OCI-LY1 (cell line): Measurements from ENCODE around the gene MAN1C1.

Source experiments
- H2AFZ ChIP-seq: fragments of 200-600 bp; sonication (generic), shearing (Covaris generic); 2 replicates; pipeline ENCODE4 v1.6.0; 2014; ENCODE audit warnings: antibody characterized with exemption, mild to moderate bottlenecking, low read length
- H3F3A ChIP-seq: fragments of 200-600 bp; sonication (generic), shearing (Covaris generic); 2 replicates; pipeline ENCODE4 v1.6.0; 2014; ENCODE audit warnings: mild to moderate bottlenecking, antibody characterized with exemption, low read length, moderate library complexity; ENCODE audit not compliant: insufficient read depth
- H3K27ac ChIP-seq: fragments of 200-600 bp; sonication (generic); 2 replicates; pipeline ENCODE4 v1.5.1; 2014; ENCODE audit warnings: low read length, mixed run types, mild to moderate bottlenecking, low read depth; ENCODE audit not compliant: poor library complexity, severe bottlenecking
- H3K27me3 ChIP-seq: fragments of 200-600 bp; sonication (generic); 2 replicates; pipeline ENCODE4 v1.6.0; 2014; ENCODE audit warnings: antibody characterized with exemption, mild to moderate bottlenecking, low read length, moderate library complexity; ENCODE audit not compliant: insufficient read depth
- H3K36me3 ChIP-seq: fragments of 200-600 bp; sonication (generic); 2 replicates; pipeline ENCODE4 v1.6.1; 2014; ENCODE audit warnings: mild to moderate bottlenecking, antibody characterized with exemption, low read length, moderate library complexity, mixed read lengths; ENCODE audit not compliant: insufficient read depth
- H3K4me1 ChIP-seq: fragments of 200-600 bp; sonication (generic); 2 replicates; pipeline ENCODE4 v1.5.1; 2014; ENCODE audit warnings: mild to moderate bottlenecking, low read length, moderate library complexity; ENCODE audit not compliant: insufficient read depth, severe bottlenecking
- H3K4me2 ChIP-seq: fragments of 200-600 bp; sonication (generic), shearing (Covaris generic); 2 replicates; pipeline ENCODE4 v1.6.1; 2014; ENCODE audit warnings: low read length
- H3K4me3 ChIP-seq: fragments of 200-600 bp; sonication (generic); 2 replicates; pipeline ENCODE4 v1.5.1; 2014; ENCODE audit warnings: low read length, low read depth, mild to moderate bottlenecking, mixed read lengths; ENCODE audit not compliant: poor library complexity, severe bottlenecking
- H3K79me2 ChIP-seq: fragments of 200-600 bp; shearing (Covaris generic); 2 replicates; pipeline ENCODE4 v1.6.1; 2016; ENCODE audit warnings: mixed run types, low read length, mixed read lengths; ENCODE audit not compliant: insufficient read depth
- H3K9ac ChIP-seq: fragments of 200-600 bp; sonication (generic), shearing (Covaris generic); 2 replicates; pipeline ENCODE4 v1.6.1; 2014; ENCODE audit warnings: mild to moderate bottlenecking, low read length, mixed read lengths
- H3K9me2 ChIP-seq: fragments of 200-600 bp; sonication (generic), shearing (Covaris generic); 2 replicates; pipeline ENCODE4 v1.6.1; 2014; ENCODE audit warnings: low read depth, mild to moderate bottlenecking, low read length, mixed read lengths
- H3K9me3 ChIP-seq: fragments of 200-600 bp; shearing (Covaris generic); 2 replicates; pipeline ENCODE4 v1.6.1; 2014; ENCODE audit warnings: low read length, mixed read lengths
- H4K20me1 ChIP-seq: fragments of 200-600 bp; sonication (generic), shearing (Covaris generic); 2 replicates; pipeline ENCODE4 v1.6.0; 2016; ENCODE audit warnings: mild to moderate bottlenecking, low read length; ENCODE audit not compliant: insufficient read depth
- EZH2 ChIP-seq: fragments of 200-600 bp; sonication (generic), shearing (Covaris generic); IDR thresholded peaks from 2 replicates; pipeline ENCODE4 v1.8.0; 2017; ENCODE audit warnings: borderline replicate concordance, mixed run types, mild to moderate bottlenecking, antibody characterized with exemption, low read length, moderate library complexity, mixed read lengths
- TF ChIP-seq, protein P1 (sequence below): fragments of 200-600 bp; sonication (generic), shearing (Covaris generic); IDR thresholded peaks from 2 replicates; pipeline ENCODE4 v1.5.1; 2017; ENCODE audit warnings: mild to moderate bottlenecking, antibody characterized with exemption, low read length, moderate library complexity, mixed read lengths

The MAN1C1 gene

GRCh38 chr1:25718732-25719131, 102.1 kb downstream of the MAN1C1 start:
- Histone ChIP-seq H3K9me3 (no peaks in the 10 kb centered on the region), H3K4me2 (no peak overlapping the region), H3K27me3 (no peaks in the 10 kb centered on the region), H3K36me3 (no peaks in the 10 kb centered on the region), H3K9me2 (no peaks in the 10 kb centered on the region), H3K4me1 (no peaks in the 10 kb centered on the region), H3K79me2 (no peaks in the 10 kb centered on the region), H4K20me1 (no peaks in the 10 kb centered on the region), H3K4me3 (no peak overlapping the region), H3K27ac (no peak overlapping the region), H3F3A (no peaks in the 10 kb centered on the region), H3K9ac (no peak overlapping the region), H2AFZ (no peak overlapping the region)
- no peak for TF ChIP-seq EZH2
- TF ChIP-seq, protein P1, sequence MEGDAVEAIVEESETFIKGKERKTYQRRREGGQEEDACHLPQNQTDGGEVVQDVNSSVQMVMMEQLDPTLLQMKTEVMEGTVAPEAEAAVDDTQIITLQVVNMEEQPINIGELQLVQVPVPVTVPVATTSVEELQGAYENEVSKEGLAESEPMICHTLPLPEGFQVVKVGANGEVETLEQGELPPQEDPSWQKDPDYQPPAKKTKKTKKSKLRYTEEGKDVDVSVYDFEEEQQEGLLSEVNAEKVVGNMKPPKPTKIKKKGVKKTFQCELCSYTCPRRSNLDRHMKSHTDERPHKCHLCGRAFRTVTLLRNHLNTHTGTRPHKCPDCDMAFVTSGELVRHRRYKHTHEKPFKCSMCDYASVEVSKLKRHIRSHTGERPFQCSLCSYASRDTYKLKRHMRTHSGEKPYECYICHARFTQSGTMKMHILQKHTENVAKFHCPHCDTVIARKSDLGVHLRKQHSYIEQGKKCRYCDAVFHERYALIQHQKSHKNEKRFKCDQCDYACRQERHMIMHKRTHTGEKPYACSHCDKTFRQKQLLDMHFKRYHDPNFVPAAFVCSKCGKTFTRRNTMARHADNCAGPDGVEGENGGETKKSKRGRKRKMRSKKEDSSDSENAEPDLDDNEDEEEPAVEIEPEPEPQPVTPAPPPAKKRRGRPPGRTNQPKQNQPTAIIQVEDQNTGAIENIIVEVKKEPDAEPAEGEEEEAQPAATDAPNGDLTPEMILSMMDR: no peak

DNA sequence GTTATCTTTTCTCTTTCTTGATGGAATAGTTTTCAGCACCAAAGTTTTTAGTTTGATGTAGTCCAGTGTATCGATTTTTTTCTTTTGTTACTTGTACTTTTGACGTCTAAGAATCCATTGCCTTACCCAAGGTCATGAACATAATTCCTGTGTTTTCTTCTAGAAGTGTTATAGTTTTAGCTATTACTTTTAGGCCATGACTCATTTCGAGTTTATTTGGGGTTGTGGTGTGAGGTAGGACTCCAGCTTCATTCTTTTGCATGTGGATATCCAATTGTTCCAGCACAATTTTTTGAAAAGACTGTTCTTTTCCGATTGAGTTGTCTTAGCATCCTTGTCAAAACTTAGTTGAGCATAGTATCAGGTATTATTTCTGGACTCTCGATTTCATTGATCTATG, 104.0 kb downstream of the MAN1C1 start:
- H2AFZ ChIP-seq: no peak overlapping the region
- no peak overlapping the region for H3K4me2 ChIP-seq
- no peak overlapping the region for H3K9ac ChIP-seq
- no peak overlapping the region for H3K27ac ChIP-seq
- no peaks in the 10 kb centered on the region; the same call in 1 of the 2 replicates for H3K27me3 ChIP-seq
- no peaks in the 10 kb centered on the region for H3K9me3 ChIP-seq
- no peaks in the 10 kb centered on the region for H4K20me1 ChIP-seq
- H3K79me2 ChIP-seq: no peaks in the 10 kb centered on the region
- TF ChIP-seq EZH2: no peak
- TF ChIP-seq, protein P1: no peak
- no peaks in the 10 kb centered on the region for H3K4me1 ChIP-seq
- H3K4me3 ChIP-seq: no peak overlapping the region
- no peaks in the 10 kb centered on the region for H3F3A ChIP-seq
- no peaks in the 10 kb centered on the region for H3K36me3 ChIP-seq
- no peaks in the 10 kb centered on the region for H3K9me2 ChIP-seq

GRCh38 chr1:25723250-25723880, 106.8 kb downstream of the MAN1C1 start:
- no peaks in the 10 kb centered on the region for H3K79me2 ChIP-seq
- no peak overlapping the region for H3K27ac ChIP-seq
- no peaks in the 10 kb centered on the region for H3F3A ChIP-seq
- H3K27me3 ChIP-seq: no peaks in the 10 kb centered on the region; the same call in 1 of the 2 replicates
- H3K4me3 ChIP-seq: no peak overlapping the region
- H3K9ac ChIP-seq: no peak overlapping the region
- no peaks in the 10 kb centered on the region for H3K9me2 ChIP-seq
- no peak overlapping the region for H2AFZ ChIP-seq
- TF ChIP-seq, protein P1: no peak
- TF ChIP-seq EZH2: no peak
- no peak overlapping the region for H3K4me2 ChIP-seq
- no peaks in the 10 kb centered on the region for H3K4me1 ChIP-seq
- no peaks in the 10 kb centered on the region for H4K20me1 ChIP-seq
- no peaks in the 10 kb centered on the region for H3K36me3 ChIP-seq
- no peaks in the 10 kb centered on the region for H3K9me3 ChIP-seq
